Neuronal stem cell (in vitro differentiated cells): ENCODE measurements around the gene C4orf50.
"Not testable (repeated sequence)": the region's sequence is repeated elsewhere in the genome, so short reads cannot be mapped to it uniquely, and the experiment has no call there.

Source experiments
- DNase-seq: peaks from one replicate; pipeline ENCODE4 v3.0.0-alpha.2; 2013; ENCODE audit warnings: low spot score
- H2AFZ ChIP-seq: one replicate; pipeline ENCODE4 v1.6.1; 2013; ENCODE audit warnings: mild to moderate bottlenecking, low read length, inconsistent platforms
- H2AK5ac ChIP-seq: 2 replicates; pipeline ENCODE4 v1.6.1; 2013; ENCODE audit warnings: low read depth, mild to moderate bottlenecking, inconsistent platforms, low read length, moderate library complexity, mixed read lengths
- H2BK120ac ChIP-seq: 2 replicates; pipeline ENCODE4 v1.6.1; 2013; ENCODE audit warnings: low read depth, mild to moderate bottlenecking, inconsistent platforms, low read length, moderate library complexity, mixed read lengths
- H2BK12ac ChIP-seq: one replicate; pipeline ENCODE4 v1.6.1; 2013; ENCODE audit warnings: low read length, inconsistent platforms
- H2BK15ac ChIP-seq: 2 replicates; pipeline ENCODE4 v1.6.1; 2013; ENCODE audit warnings: mild to moderate bottlenecking, low read length, inconsistent platforms, mixed read lengths
- H2BK5ac ChIP-seq: one replicate; pipeline ENCODE4 v1.6.1; 2013; ENCODE audit warnings: inconsistent platforms, mild to moderate bottlenecking, low read length, moderate library complexity
- H3K14ac ChIP-seq: one replicate; pipeline ENCODE4 v1.6.1; 2013; ENCODE audit warnings: low read length, inconsistent platforms
- H3K18ac ChIP-seq: 2 replicates; pipeline ENCODE4 v1.6.1; 2013; ENCODE audit warnings: low read length, inconsistent platforms
- H3K23ac ChIP-seq: 2 replicates; pipeline ENCODE4 v1.6.1; 2013; ENCODE audit warnings: low read depth, mild to moderate bottlenecking, mixed read lengths, low read length, inconsistent platforms; ENCODE audit not compliant: poor library complexity
- H3K27ac ChIP-seq: replicated peaks from 3 replicates; pipeline ENCODE4 v1.5.1; 2013; ENCODE audit warnings: low read length, inconsistent platforms
- H3K27me3 ChIP-seq, 3 experiments: 2 replicates each; pipeline ENCODE4 v1.6.1; 2013; ENCODE audit warnings: low read length in 3 of 3, mild to moderate bottlenecking in 2 of 3, inconsistent platforms in 1 of 3, low read depth in 1 of 3, mixed read lengths in 1 of 3, moderate library complexity in 1 of 3; ENCODE audit not compliant: control insufficient read depth in 3 of 3, insufficient read depth in 3 of 3
- H3K36me3 ChIP-seq, 2 donors: replicated peaks in 1 of 2; 2 replicates each; pipeline ENCODE4 v1.6.1; 2013; ENCODE audit warnings: low read length in 2 of 2; ENCODE audit not compliant: control insufficient read depth in 2 of 2, insufficient read depth in 2 of 2
- H3K4ac ChIP-seq: 2 replicates; pipeline ENCODE4 v1.6.1; 2013; ENCODE audit warnings: inconsistent platforms, mild to moderate bottlenecking, low read length, moderate library complexity
- H3K4me1 ChIP-seq, 2 donors: 1 replicate in 1 of 2; 2 replicates in 1 of 2; pipeline ENCODE4 v1.6.1; 2013; ENCODE audit warnings: low read length in 2 of 2, low read depth in 1 of 2; ENCODE audit not compliant: control insufficient read depth in 2 of 2, insufficient read depth in 1 of 2
- H3K4me2 ChIP-seq: one replicate; pipeline ENCODE4 v1.6.1; 2013; ENCODE audit warnings: mild to moderate bottlenecking, low read length, inconsistent platforms; ENCODE audit not compliant: insufficient read depth, poor library complexity, severe bottlenecking
- H3K4me3 ChIP-seq, 2 donors: 2 replicates each; pipeline ENCODE4 v1.5.1; 2013; ENCODE audit warnings: low read length in 2 of 2, mild to moderate bottlenecking in 2 of 2, inconsistent platforms in 1 of 2, moderate library complexity in 1 of 2
- H3K79me1 ChIP-seq: one replicate; pipeline ENCODE4 v1.6.1; 2013; ENCODE audit warnings: low read depth, mild to moderate bottlenecking, inconsistent platforms, low read length, moderate library complexity
- H3K9ac ChIP-seq: one replicate; pipeline ENCODE4 v1.6.1; 2013; ENCODE audit warnings: mild to moderate bottlenecking, low read depth, low read length, inconsistent platforms; ENCODE audit not compliant: poor library complexity
- H3K9me3 ChIP-seq, 2 donors: replicated peaks in 1 of 2; 2 replicates each; pipeline versions ENCODE3 to v1.6.1; 2013; ENCODE audit warnings: low read length in 2 of 2, mild to moderate bottlenecking in 2 of 2, inconsistent platforms in 1 of 2, low read depth in 1 of 2, mixed read lengths in 1 of 2, moderate library complexity in 1 of 2; ENCODE audit not compliant: control insufficient read depth in 2 of 2, insufficient read depth in 1 of 2
- H4K8ac ChIP-seq: one replicate; pipeline ENCODE4 v1.6.1; 2013; ENCODE audit warnings: low read depth, mild to moderate bottlenecking, inconsistent platforms, low read length, moderate library complexity
- H4K91ac ChIP-seq: one replicate; pipeline ENCODE4 v1.6.1; 2013; ENCODE audit warnings: low read length, low read depth, mild to moderate bottlenecking, inconsistent platforms; ENCODE audit not compliant: poor library complexity
- WGBS, 2 donors: extraction: QIAGEN DNeasy Blood & Tissue Kit; methylation state at CpG; one replicate each; pipeline ENCODE4 v1.1.7; 2013; ENCODE audit warnings: missing lambda C conversion rate in 2 of 2, mixed read lengths in 1 of 2; ENCODE audit not compliant: insufficient read length in 2 of 2, insufficient replicate concordance in 1 of 2; ENCODE audit errors: extremely low coverage in 2 of 2; 5-methylcytosine and 5-hydroxymethylcytosine counted together

C4orf50 gene

GRCh38 chr4:5995901-5996623 lies 22.2 kb downstream of the C4orf50 start:
- no peak overlapping the region for H4K8ac ChIP-seq
- no peak overlapping the region for H2BK12ac ChIP-seq
- no peak overlapping the region for H3K4me2 ChIP-seq
- H3K4me3 ChIP-seq = no peak overlapping the region
- H3K9me3 ChIP-seq = no peaks in the 10 kb centered on the region
- no peaks in the 10 kb centered on the region for H3K79me1 ChIP-seq
- no peak overlapping the region for H2BK120ac ChIP-seq
- no CpG with 5 or more reads among the region's 19 CpGs for WGBS, 2 donors
- H3K27ac ChIP-seq = no peak overlapping the region
- peaks cover 0 to 3% of the 10 kb centered on the region in 2 donors for H3K4me1 ChIP-seq
- H3K14ac ChIP-seq = no peak overlapping the region
- H3K18ac ChIP-seq = peak overlapping the region; percentile 15
- H3K4ac ChIP-seq = no peak overlapping the region
- peak overlapping the region; percentile 10 for H2BK15ac ChIP-seq
- peak overlapping the region; percentile 2 for H2AK5ac ChIP-seq
- no peaks in the 10 kb centered on the region for H3K36me3 ChIP-seq
- no peak overlapping the region for H3K23ac ChIP-seq
- no peak overlapping the region for H2AFZ ChIP-seq
- peaks cover 0 to 12% (median 1%) of the 10 kb centered on the region in 3 experiments for H3K27me3 ChIP-seq
- no peak overlapping the region for H4K91ac ChIP-seq
- H2BK5ac ChIP-seq = no peak overlapping the region
- no peak for DNase-seq
- H3K9ac ChIP-seq = no peak overlapping the region

- no CpG with 5 or more reads among the region's 23 CpGs for WGBS, 2 donors
- H2AK5ac ChIP-seq = peak overlapping the region; percentile 30
- no peak for DNase-seq
These were observed 24.1 kb downstream of the C4orf50 start for GRCh38 chr4:5993876-5994811.

GRCh38 chr4:5993346-5993745 lies 24.9 kb downstream of the C4orf50 start:
- H2BK12ac ChIP-seq, H3K4me3 ChIP-seq, H3K27ac ChIP-seq, H4K8ac ChIP-seq, H2AFZ ChIP-seq, H2BK5ac ChIP-seq, H3K23ac ChIP-seq, H2BK120ac ChIP-seq, H3K36me3 ChIP-seq, H3K4me1 ChIP-seq, DNase-seq, H3K9me3 ChIP-seq, H3K18ac ChIP-seq, H2BK15ac ChIP-seq, H3K9ac ChIP-seq, H4K91ac ChIP-seq, H3K4me2 ChIP-seq, H3K79me1 ChIP-seq, H3K4ac ChIP-seq, H2AK5ac ChIP-seq, H3K14ac ChIP-seq: not testable (repeated sequence)
- H3K27me3 ChIP-seq = peaks cover 0 to 16% (median 0%) of the 10 kb centered on the region in 3 experiments
- no CpG with 5 or more reads among the region's 9 CpGs for WGBS, 2 donors

More at GRCh38 chr4:5993876-5994811, 24.1 kb downstream of the C4orf50 start:
- Histone ChIP-seq H2AFZ (no peak overlapping the region), H3K36me3 (no peaks in the 10 kb centered on the region), H3K4me3 (no peak overlapping the region), H3K4ac (no peak overlapping the region), H2BK5ac (peak overlapping the region; percentile 54), H3K9ac (no peak overlapping the region), H4K8ac (no peak overlapping the region), H2BK15ac (no peak overlapping the region), H4K91ac (no peak overlapping the region), H3K14ac (peak overlapping the region; percentile 41), H3K27ac (no peak overlapping the region), H3K4me2 (no peak overlapping the region), H2BK120ac (no peak overlapping the region), H3K27me3 (peaks cover 0 to 12% (median 0%) of the 10 kb centered on the region in 3 experiments), H2BK12ac (no peak overlapping the region), H3K79me1 (no peaks in the 10 kb centered on the region), H3K23ac (no peak overlapping the region), H3K9me3 (no peaks in the 10 kb centered on the region), H3K4me1 (peaks cover 0 to 3% of the 10 kb centered on the region in 2 donors), H3K18ac (peak overlapping the region; percentile 84)

GRCh38 chr4:5992828-5993321 lies 25.4 kb downstream of the C4orf50 start:
- Histone ChIP-seq H2BK120ac (no peak overlapping the region), H2AFZ (no peak overlapping the region)

More at GRCh38 chr4:5992828-5993321, 25.4 kb downstream of the C4orf50 start:
- peak overlapping the region; percentile 19 for H3K18ac ChIP-seq
- no peak overlapping the region for H2AK5ac ChIP-seq
- H3K27ac ChIP-seq = no peak overlapping the region
- H3K23ac ChIP-seq = no peak overlapping the region
- peaks cover 0 to 1% of the 10 kb centered on the region in 2 donors for H3K4me1 ChIP-seq
- H3K4me2 ChIP-seq = no peak overlapping the region
- H2BK12ac ChIP-seq = no peak overlapping the region
- WGBS, 2 donors = no CpG with 5 or more reads among the region's 11 CpGs
- no peak overlapping the region for H3K9ac ChIP-seq
- no peak overlapping the region for H4K91ac ChIP-seq
- H3K9me3 ChIP-seq = no peaks in the 10 kb centered on the region
- H3K4ac ChIP-seq = no peak overlapping the region
- peaks cover 0 to 16% (median 0%) of the 10 kb centered on the region in 3 experiments for H3K27me3 ChIP-seq
- no peak overlapping the region for H3K14ac ChIP-seq
- H3K79me1 ChIP-seq = no peaks in the 10 kb centered on the region
- no peak overlapping the region for H3K4me3 ChIP-seq
- DNase-seq = no peak
- no peak overlapping the region for H2BK5ac ChIP-seq
- H2BK15ac ChIP-seq = no peak overlapping the region
- H3K36me3 ChIP-seq = no peaks in the 10 kb centered on the region
- no peak overlapping the region for H4K8ac ChIP-seq
